Measurements from ENCODE around the gene SEMA5B. TPM values are rescaled to one million over a fixed set of nuclear protein-coding genes. Genes with fewer than 3 reads are reported as not detected.
A peak's percentile ranks its signal among the peaks of the same experiment; 100 is the strongest.

SEMA5B gene
- total RNA-seq, 3 donors from 2014 or later: 0.34 to 0.89 (median 0.35) TPM

DNA sequence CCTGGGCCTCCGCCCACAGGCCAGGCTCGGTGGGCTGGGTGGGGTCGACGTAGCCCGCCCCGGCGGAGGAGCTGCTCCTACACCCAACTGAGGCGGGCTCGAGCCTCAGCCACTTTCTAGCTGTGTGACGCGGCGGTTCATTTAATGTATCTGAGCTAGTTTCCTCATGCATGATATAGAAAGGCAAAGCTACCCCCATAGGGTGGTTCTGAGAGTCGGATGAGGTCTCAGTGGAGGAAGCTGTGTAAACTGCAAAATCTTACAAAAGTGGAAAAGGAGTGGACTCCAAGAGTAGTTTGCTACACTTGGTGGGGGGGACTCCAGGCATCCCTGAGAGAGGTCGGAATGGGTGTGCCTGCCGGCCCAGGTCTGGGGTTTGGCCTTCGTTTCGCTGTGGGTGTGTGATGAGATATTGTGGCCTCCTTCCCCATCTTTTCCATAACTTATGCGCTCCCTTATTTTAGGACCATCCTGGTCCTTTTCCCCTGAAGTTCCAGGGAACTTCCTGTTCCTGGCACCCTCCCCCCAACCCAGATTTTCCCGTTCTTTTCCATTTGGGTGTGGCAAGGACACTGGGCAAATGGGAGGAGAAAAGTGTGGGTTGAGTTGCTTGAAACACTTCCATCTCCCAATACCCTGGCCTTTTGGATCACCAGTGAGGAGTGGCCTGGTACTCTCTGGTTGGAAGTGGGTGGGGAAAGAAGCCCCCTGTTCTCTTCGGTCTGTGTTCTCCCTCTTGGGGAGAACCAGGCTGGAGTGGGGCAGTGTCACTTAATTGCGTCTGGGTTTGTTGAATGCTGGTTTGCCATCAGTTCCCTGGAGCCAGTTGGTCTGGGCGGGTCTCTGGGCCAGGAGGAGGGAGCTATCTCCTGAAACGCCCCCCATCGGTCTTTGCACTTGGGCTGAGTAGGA lies 40.4 kb upstream of the SEMA5B start:
- H3K9me3 ChIP-seq: no peaks in the 10 kb centered on the region
- intact Hi-C loops (cut with DNase I, micrococcal nuclease): no loop called here
- DNase-seq (peak in 2 of 3 donors; percentile 45 to 68), ATAC-seq (peak; percentile 43)
- peak overlapping the region; percentile 70 for H3K4me3 ChIP-seq
- TF ChIP-seq, protein P1, sequence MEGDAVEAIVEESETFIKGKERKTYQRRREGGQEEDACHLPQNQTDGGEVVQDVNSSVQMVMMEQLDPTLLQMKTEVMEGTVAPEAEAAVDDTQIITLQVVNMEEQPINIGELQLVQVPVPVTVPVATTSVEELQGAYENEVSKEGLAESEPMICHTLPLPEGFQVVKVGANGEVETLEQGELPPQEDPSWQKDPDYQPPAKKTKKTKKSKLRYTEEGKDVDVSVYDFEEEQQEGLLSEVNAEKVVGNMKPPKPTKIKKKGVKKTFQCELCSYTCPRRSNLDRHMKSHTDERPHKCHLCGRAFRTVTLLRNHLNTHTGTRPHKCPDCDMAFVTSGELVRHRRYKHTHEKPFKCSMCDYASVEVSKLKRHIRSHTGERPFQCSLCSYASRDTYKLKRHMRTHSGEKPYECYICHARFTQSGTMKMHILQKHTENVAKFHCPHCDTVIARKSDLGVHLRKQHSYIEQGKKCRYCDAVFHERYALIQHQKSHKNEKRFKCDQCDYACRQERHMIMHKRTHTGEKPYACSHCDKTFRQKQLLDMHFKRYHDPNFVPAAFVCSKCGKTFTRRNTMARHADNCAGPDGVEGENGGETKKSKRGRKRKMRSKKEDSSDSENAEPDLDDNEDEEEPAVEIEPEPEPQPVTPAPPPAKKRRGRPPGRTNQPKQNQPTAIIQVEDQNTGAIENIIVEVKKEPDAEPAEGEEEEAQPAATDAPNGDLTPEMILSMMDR (IDR thresholded peaks at IDR 0.05): no peak
- no peaks in the 10 kb centered on the region for H3K36me3 ChIP-seq (ENCODE audit: low read depth)
- peaks cover 15% of the 10 kb centered on the region for H3K4me1 ChIP-seq (ENCODE audit: low read depth)

DNA sequence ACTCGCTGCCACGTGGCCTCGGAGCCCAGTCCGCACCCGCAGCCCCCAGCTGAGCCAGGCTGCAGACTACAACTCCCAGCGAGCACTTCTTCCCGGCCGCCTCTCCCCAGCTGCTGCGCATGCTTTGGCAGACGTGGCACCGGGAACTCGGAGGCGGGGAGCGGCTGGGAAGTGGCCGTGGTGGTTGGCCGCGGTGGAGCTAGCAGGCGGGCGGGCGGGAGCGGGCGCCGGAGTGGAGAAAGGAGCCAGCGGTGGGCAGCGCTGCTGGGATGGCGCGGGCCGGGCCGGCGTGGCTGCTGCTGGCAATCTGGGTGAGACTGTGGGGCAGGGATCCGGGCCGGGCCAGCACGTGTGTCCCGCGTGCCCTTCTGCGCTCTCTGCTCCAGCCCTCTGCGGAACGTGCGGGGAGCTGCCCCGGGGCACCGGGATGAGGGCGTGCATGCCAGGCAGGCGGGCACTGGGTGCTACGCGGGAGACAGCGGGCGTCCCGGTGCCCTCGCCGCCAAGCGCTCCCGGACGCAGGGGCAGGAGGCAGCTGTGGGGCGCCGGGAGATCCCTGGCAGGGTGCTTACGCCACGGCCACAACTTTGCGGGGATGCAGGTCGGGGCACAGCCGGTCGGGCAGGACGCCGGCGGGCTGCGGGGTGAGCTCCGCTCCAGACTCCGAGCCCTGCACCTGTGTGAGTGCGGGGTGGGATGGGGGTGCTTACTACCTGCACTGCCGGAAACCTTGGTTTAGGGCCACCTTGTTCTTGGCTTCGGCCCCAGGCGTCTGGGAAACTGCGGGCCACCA lies 39.5 kb upstream of the SEMA5B start, which contains the start of gene PDIA5:
Gene PDIA5, plus strand, starts transcription at position 130 of the 793 bp plus-strand sequence. Its CDS starts 140 bp downstream, at position 270.
- Histone ChIP-seq H3K36me3 (ENCODE audit: low read depth) (no peaks in the 10 kb centered on the region), H3K4me1 (ENCODE audit: low read depth) (peaks cover 15% of the 10 kb centered on the region), H3K4me3 (peak within 1 kb of the TSS; percentile 70), H3K9me3 (no peaks in the 10 kb centered on the region)
- intact Hi-C loops (cut with DNase I, micrococcal nuclease): no loop called here
- DNase-seq (peak; percentile 91 to 93 (median 92)), ATAC-seq (peak; percentile 91)
- TF ChIP-seq, protein P1 (IDR thresholded peaks at IDR 0.05): no peak

DNA sequence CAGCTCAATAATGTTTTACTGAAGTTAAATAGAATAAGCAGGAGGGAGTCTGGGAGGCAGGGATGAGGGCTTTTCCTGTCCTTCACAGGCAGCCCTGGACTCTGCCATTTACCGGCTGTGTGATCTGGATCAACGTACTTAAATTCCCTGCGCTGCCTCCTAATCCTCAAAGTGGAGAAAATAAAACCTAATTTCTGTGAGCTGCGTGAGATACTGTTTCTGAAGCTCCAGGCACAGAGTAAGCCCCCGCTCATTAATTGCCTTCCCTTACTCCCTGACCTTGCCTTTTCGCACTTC lies 39.0 kb upstream of the SEMA5B start:
- TF ChIP-seq, protein P1 (IDR thresholded peaks at IDR 0.05): no peak
- Histone ChIP-seq H3K4me1 (ENCODE audit: low read depth) (peaks cover 15% of the 10 kb centered on the region), H3K9me3 (no peaks in the 10 kb centered on the region), H3K36me3 (ENCODE audit: low read depth) (no peaks in the 10 kb centered on the region), H3K4me3 (no peak overlapping the region)
- no peak for ATAC-seq
- intact Hi-C loops (cut with DNase I, micrococcal nuclease): no loop called here
- no peak for DNase-seq

DNA sequence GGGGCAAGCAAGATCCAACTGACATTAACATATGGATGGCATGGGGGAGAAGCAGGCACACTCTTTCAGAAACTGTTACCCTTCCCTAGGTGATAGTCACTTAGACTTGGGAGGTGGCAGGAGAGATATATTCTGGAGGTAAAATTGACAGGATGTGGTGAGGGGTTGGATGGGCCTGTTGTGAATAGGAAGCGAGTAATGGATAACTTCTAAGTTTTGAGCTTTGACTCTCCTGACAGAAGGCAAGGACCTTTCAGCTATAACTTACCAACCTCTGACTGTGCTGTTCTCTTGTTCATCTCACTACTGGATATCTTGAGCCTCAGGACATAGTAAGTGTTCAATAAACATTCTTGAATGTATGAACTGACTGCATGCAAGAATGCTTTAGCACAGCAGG lies 37.4 kb upstream of the SEMA5B start:
- H3K36me3 ChIP-seq (ENCODE audit: low read depth): no peaks in the 10 kb centered on the region
- TF ChIP-seq, protein P1 (IDR thresholded peaks at IDR 0.05): no peak
- DNase-seq: no peak
- H3K4me3 ChIP-seq: no peak overlapping the region
- no peak for ATAC-seq
- H3K4me1 ChIP-seq (ENCODE audit: low read depth): peaks cover 15% of the 10 kb centered on the region
- H3K9me3 ChIP-seq: no peaks in the 10 kb centered on the region
- intact Hi-C loops (cut with DNase I, micrococcal nuclease): no loop called here

DNA sequence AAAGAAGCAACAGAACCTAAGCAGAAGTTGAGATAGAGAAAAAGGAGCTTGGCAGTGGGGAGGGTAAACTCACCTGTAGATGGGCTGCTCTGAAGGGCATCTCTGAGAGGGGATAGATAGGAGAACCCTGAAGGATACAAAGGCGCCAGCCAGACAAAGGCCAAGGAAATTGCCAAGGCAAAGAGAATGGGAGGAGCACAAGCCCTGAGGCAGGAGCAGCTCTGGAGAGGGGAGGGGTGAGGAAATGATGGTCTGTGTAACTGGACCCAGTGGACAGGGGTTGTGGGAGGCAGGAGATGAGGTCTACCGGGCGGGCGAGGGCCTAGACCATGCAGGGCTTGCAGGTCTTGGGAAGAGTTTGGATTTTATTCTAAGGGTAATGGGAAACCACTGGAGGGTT lies 36.9 kb upstream of the SEMA5B start:
- Histone ChIP-seq H3K4me1 (ENCODE audit: low read depth) (peaks cover 15% of the 10 kb centered on the region), H3K36me3 (ENCODE audit: low read depth) (no peaks in the 10 kb centered on the region), H3K4me3 (no peak overlapping the region), H3K9me3 (no peaks in the 10 kb centered on the region)
- ATAC-seq (no peak), DNase-seq (no peak)
- intact Hi-C loops (cut with DNase I, micrococcal nuclease): no loop called here
- TF ChIP-seq, protein P1 (IDR thresholded peaks at IDR 0.05): no peak
